ENCODE data around the gene SSBP3. TPM values are rescaled to one million over a fixed set of nuclear protein-coding genes. Genes with fewer than 3 reads are reported as not detected.
A peak's percentile ranks its signal among the peaks of the same experiment; 100 is the strongest.

Gene SSBP3
- total RNA-seq, 1 experiment from 2014 or later, result 115 TPM

GRCh38 chr1:54404939-54405897, 976 bp downstream of the SSBP3 start (continued):
- TF ChIP-seq MAX (CRISPR knock-in tag; IDR thresholded peaks at IDR 0.05), result 0 out of 2 replicates have a peak, but pooled peaks have one; percentile 30

- Mint-ChIP-seq H3K36me3 (peaks cover 41% of the 10 kb centered on the region), H3K4me3 (peak overlapping the region; percentile 70), H3K27ac (peak overlapping the region; percentile 36), H3K27me3 (ENCODE audit: low read depth) (no peaks in the 10 kb centered on the region), H3K4me1 (peaks cover 56% of the 10 kb centered on the region), H3K9me3 (no peaks in the 10 kb centered on the region)
- TF ChIP-seq ZNF263 (CRISPR knock-in tag; IDR thresholded peaks at IDR 0.05; ENCODE audit: low read depth) (no peak), NFE2L1 (CRISPR knock-in tag; IDR thresholded peaks at IDR 0.05) (no peak), CREB1 (CRISPR knock-in tag; IDR thresholded peaks at IDR 0.05) (no peak), FOXK1 (CRISPR knock-in tag; IDR thresholded peaks at IDR 0.05) (no peak), E2F4 (CRISPR knock-in tag; IDR thresholded peaks at IDR 0.05; ENCODE audit: borderline replicate concordance, low read depth) (no peak), CTCF (IDR thresholded peaks at IDR 0.05) (no peak), RELA (CRISPR knock-in tag; IDR thresholded peaks at IDR 0.05; ENCODE audit: borderline replicate concordance) (no peak), PRRX2 (CRISPR knock-in tag; IDR thresholded peaks at IDR 0.05) (no peak), SMAD4 (CRISPR knock-in tag; IDR thresholded peaks at IDR 0.05) (no peak), E2F5 (CRISPR knock-in tag; IDR thresholded peaks at IDR 0.05) (no peak), ZNF416 (CRISPR knock-in tag; IDR thresholded peaks at IDR 0.05) (no peak), JAZF1 (CRISPR knock-in tag; IDR thresholded peaks at IDR 0.05) (no peak), NR1H2 (CRISPR knock-in tag; IDR thresholded peaks at IDR 0.05) (no peak), ZBTB21 (CRISPR knock-in tag; IDR thresholded peaks at IDR 0.05; ENCODE audit: borderline replicate concordance) (no peak)
- CTCF ChIA-PET, result interaction anchor here (0.6 to 5.6 kb wide), 11 partner anchors 17 to 593 kb away, joined by 3 to 145 read pairs (median 3); no protein-coding TSS in a partner anchor
- POLR2A ChIA-PET, result interaction anchor here (0.8 to 1.3 kb wide), 6 partner anchors 18 to 129 kb away, joined by 3 to 9 read pairs (median 6); no protein-coding TSS in a partner anchor
- DNase-seq (ENCODE audit: low spot score) (no peak), ATAC-seq (no peak)
These were observed 1.9 kb downstream of the SSBP3 start for GRCh38 chr1:54404263-54404662.

- Mint-ChIP-seq H3K27ac (0 out of 2 replicates have a peak overlapping the region, but pooled peaks have one; percentile 34), H3K27me3 (ENCODE audit: low read depth) (no peaks in the 10 kb centered on the region), H3K9me3 (no peaks in the 10 kb centered on the region), H3K4me1 (peaks cover 52% of the 10 kb centered on the region), H3K4me3 (peak overlapping the region; percentile 70), H3K36me3 (peaks cover 45% of the 10 kb centered on the region)
- ATAC-seq (no peak), DNase-seq (ENCODE audit: low spot score) (no peak)
- ChIA-PET CTCF (interaction anchor here (0.6 to 5.6 kb wide), 10 partner anchors 16 to 593 kb away, joined by 3 to 145 read pairs (median 4); no protein-coding TSS in a partner anchor), POLR2A (interaction anchor here (0.8 to 1.3 kb wide), 5 partner anchors 17 to 129 kb away, joined by 3 to 9 read pairs (median 6); no protein-coding TSS in a partner anchor)
- no peak for TF ChIP-seq ZNF512 (CRISPR knock-in tag; IDR thresholded peaks at IDR 0.05; ENCODE audit: borderline replicate concordance)
- no peak for TF ChIP-seq ZNF317 (CRISPR knock-in tag; IDR thresholded peaks at IDR 0.05; ENCODE audit: borderline replicate concordance, low read depth)
- no peak for TF ChIP-seq ZNF425 (CRISPR knock-in tag; conservative IDR thresholded peaks at IDR 0.05)
- no peak for TF ChIP-seq ATF6 (CRISPR knock-in tag; IDR thresholded peaks at IDR 0.05)
- no peak for TF ChIP-seq CREM (CRISPR knock-in tag; IDR thresholded peaks at IDR 0.05)
- no peak for TF ChIP-seq FOXP1 (CRISPR knock-in tag; IDR thresholded peaks at IDR 0.05; ENCODE audit: borderline replicate concordance)
These were observed 2.4 kb downstream of the SSBP3 start for GRCh38 chr1:54403808-54404261.

Data from WTC11 (cell line).